Measurements from ENCODE around the gene PHACTR4.

PHACTR4 gene

DNA sequence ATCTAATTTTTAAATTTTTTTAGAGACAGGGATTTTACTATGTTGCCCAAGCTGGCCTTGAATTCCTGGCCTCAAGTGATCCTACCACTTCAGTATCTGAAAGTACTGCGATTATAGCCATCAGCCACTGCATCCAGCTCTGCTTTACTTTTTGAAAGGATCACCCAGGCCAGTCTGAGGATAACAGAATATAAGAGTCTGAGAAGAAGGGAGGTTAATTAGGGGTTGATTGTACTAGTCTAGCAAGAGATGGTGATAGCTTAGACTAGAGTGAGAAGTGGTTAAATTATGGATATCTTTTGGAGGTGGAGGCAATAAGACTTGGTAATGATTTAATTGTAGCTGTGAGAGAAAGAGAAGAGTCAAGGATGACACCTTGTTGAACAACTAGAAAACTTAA, 32.2 kb downstream of the PHACTR4 start:
- H3K4me3 ChIP-seq (ENCODE audit: low read depth, low read length) = no peak overlapping the region
- no peak for TF ChIP-seq MYC (IDR thresholded peaks at IDR 0.05; ENCODE audit: low read depth, low read length)
- no peak for TF ChIP-seq MAX (IDR thresholded peaks at IDR 0.05; ENCODE audit: low read depth, low read length)
- TF ChIP-seq, protein P1, sequence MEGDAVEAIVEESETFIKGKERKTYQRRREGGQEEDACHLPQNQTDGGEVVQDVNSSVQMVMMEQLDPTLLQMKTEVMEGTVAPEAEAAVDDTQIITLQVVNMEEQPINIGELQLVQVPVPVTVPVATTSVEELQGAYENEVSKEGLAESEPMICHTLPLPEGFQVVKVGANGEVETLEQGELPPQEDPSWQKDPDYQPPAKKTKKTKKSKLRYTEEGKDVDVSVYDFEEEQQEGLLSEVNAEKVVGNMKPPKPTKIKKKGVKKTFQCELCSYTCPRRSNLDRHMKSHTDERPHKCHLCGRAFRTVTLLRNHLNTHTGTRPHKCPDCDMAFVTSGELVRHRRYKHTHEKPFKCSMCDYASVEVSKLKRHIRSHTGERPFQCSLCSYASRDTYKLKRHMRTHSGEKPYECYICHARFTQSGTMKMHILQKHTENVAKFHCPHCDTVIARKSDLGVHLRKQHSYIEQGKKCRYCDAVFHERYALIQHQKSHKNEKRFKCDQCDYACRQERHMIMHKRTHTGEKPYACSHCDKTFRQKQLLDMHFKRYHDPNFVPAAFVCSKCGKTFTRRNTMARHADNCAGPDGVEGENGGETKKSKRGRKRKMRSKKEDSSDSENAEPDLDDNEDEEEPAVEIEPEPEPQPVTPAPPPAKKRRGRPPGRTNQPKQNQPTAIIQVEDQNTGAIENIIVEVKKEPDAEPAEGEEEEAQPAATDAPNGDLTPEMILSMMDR (IDR thresholded peaks at IDR 0.05; ENCODE audit: low read depth, low read length) = no peak
- TF ChIP-seq POLR2A (IDR thresholded peaks at IDR 0.05; ENCODE audit: extremely low read depth, insufficient read length) = no peak
- DNase-seq (ENCODE audit: low read depth) = no peak

DNA sequence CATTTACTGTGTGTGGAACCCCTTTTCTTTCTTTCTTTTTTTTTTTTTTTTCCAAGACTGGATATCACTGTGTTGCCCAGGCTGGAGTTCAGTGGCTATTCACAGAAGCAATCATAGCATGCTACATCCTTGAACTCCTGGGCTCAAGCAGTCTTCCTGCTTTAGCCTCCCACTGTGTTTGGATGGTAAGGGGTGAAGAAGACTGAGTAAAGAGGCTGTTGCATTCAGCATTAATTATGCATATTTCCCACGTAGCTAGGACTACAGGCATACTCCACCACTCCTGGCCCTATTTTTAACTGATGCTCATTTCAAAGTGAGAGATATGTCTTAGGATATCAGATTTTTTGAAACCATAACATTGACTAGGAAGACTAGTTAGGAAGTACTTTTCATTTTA, 39.5 kb downstream of the PHACTR4 start:
- no peak for TF ChIP-seq MYC (IDR thresholded peaks at IDR 0.05; ENCODE audit: low read depth, low read length)
- TF ChIP-seq POLR2A (IDR thresholded peaks at IDR 0.05; ENCODE audit: extremely low read depth, insufficient read length) = no peak
- TF ChIP-seq MAX (IDR thresholded peaks at IDR 0.05; ENCODE audit: low read depth, low read length) = no peak
- TF ChIP-seq, protein P1 (IDR thresholded peaks at IDR 0.05; ENCODE audit: low read depth, low read length) = no peak
- no peak overlapping the region for H3K4me3 ChIP-seq (ENCODE audit: low read depth, low read length)
- DNase-seq (ENCODE audit: low read depth) = no peak

GRCh38 chr1:28411656-28412055, 42.1 kb downstream of the PHACTR4 start:
- TF ChIP-seq MYC (IDR thresholded peaks at IDR 0.05; ENCODE audit: low read depth, low read length) = no peak
- no peak for TF ChIP-seq POLR2A (IDR thresholded peaks at IDR 0.05; ENCODE audit: extremely low read depth, insufficient read length)
- no peak for TF ChIP-seq MAX (IDR thresholded peaks at IDR 0.05; ENCODE audit: low read depth, low read length)
- no peak for DNase-seq (ENCODE audit: low read depth)
- H3K4me3 ChIP-seq (ENCODE audit: low read depth, low read length) = no peak overlapping the region

DNA sequence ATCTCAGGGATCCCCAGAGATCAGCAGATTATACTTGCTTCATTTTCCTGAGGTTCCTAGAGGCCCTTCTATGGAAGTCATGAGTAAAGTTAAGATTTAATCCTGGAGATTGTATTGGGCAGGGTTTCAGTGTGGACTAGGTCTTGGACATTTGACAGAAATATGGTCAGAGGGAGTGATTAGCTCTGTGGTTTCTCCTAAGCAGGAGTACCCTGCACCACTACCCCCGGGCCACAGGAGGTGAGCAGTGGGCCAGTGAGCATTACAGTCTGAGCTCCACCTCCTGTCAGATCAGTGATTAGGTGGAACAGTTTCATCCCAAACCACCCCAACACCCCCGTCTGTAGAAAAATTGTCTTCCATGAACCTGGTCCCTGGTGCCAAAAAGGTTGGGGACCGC, 43.2 kb downstream of the PHACTR4 start:
- TF ChIP-seq, protein P1 (IDR thresholded peaks at IDR 0.05; ENCODE audit: low read depth, low read length) = no peak
- no peak for TF ChIP-seq MAX (IDR thresholded peaks at IDR 0.05; ENCODE audit: low read depth, low read length)
- no peak for TF ChIP-seq MYC (IDR thresholded peaks at IDR 0.05; ENCODE audit: low read depth, low read length)
- no peak for TF ChIP-seq POLR2A (IDR thresholded peaks at IDR 0.05; ENCODE audit: extremely low read depth, insufficient read length)
- DNase-seq (ENCODE audit: low read depth) = no peak

DNA sequence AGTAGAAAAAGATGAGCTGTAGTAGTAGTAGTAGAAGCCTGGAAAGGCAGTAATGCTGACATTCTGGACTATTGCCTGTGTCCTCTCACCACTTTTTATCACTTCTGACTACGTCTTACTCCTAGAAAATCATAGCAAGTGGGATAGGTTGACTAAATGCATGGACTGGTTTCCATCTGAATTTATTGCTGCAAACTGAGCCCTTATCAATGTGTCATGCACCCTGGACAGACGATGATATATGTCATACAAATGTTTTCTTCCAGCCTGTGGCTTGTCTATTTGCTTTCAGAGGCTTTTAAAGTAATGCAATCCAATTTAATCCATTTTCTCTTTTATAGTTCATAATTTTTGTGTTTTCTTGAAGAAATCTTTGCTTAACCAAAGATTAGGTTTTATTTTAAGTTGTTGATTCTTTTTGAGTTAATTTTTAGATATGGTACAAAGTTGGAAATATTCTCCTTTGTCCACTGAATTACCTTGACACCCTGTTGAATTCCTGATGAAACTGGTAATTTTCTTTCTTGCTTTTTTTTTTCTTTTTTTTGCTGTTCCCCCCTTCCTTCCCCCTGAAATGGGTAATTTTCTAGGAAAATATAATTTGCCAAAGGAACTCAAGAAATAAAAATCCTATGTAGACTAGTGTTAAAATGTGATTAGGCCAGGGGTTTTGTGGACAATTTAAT, 47.1 kb downstream of the PHACTR4 start:
- no peak overlapping the region for H3K4me3 ChIP-seq (ENCODE audit: low read depth, low read length)
- TF ChIP-seq, protein P1 (IDR thresholded peaks at IDR 0.05; ENCODE audit: low read depth, low read length) = no peak
- TF ChIP-seq POLR2A (IDR thresholded peaks at IDR 0.05; ENCODE audit: extremely low read depth, insufficient read length) = no peak
- TF ChIP-seq MAX (IDR thresholded peaks at IDR 0.05; ENCODE audit: low read depth, low read length) = no peak
- TF ChIP-seq MYC (IDR thresholded peaks at IDR 0.05; ENCODE audit: low read depth, low read length) = no peak
- no peak for DNase-seq (ENCODE audit: low read depth)

More for the DNA sequence above, 43.2 kb downstream of the PHACTR4 start:
- H3K4me3 ChIP-seq (ENCODE audit: low read depth, low read length) = no peak overlapping the region

GRCh38 chr1:28417441-28417922, 47.9 kb downstream of the PHACTR4 start:
- no peak overlapping the region for H3K4me3 ChIP-seq (ENCODE audit: low read depth, low read length)
- DNase-seq (ENCODE audit: low read depth) = peak; percentile 32
- no peak for TF ChIP-seq MAX (IDR thresholded peaks at IDR 0.05; ENCODE audit: low read depth, low read length)
